T-helper 2 cell treated with Interferon-gamma antibody and Interleukin-4, amounts not matched to agents 100 ng/mL and 5 ng/mL, for 36 hours (primary cell): Measurements from ENCODE around the gene SARDH. TPM values are rescaled to one million over a fixed set of nuclear protein-coding genes. Genes with fewer than 3 reads are reported as not detected.

Source experiments
- total RNA-seq: library from RNA; stranded (reverse); gene quantifications from 2 replicates; pipeline ENCODE4 v1.2.3, GENCODE V29; 2022

Gene SARDH
- total RNA-seq, 1 donor from 2014 or later = 0.68 TPM

Other genes with a start within 250 kb of the SARDH start
- not detected in 2 replicates for gene MYMK, start 213.4 kb downstream of the SARDH start, total RNA-seq
- not detected in 2 replicates for gene ADAMTSL2, start 203.6 kb downstream of the SARDH start, total RNA-seq
- gene FAM163B, start 129.0 kb downstream of the SARDH start, total RNA-seq = not detected in 2 replicates
- gene DBH, start 102.0 kb downstream of the SARDH start, total RNA-seq = not detected in 2 replicates